Measurements from ENCODE around the gene DNAJC30.
"Not testable (repeated sequence)": the region's sequence is repeated elsewhere in the genome, so short reads cannot be mapped to it uniquely, and the experiment has no call there.

DNAJC30 gene

GRCh38 chr7:73683056-73683787 is at the start of gene DNAJC30, which contains the start of gene BUD23:
TSS of gene DNAJC30 (minus strand) at chr7:73683453. CDS start at chr7:73683423, 30 bp downstream.
TSS of gene BUD23 (plus strand) at chr7:73683597. CDS start at chr7:73683626, 29 bp downstream.
- DNase-seq: peak; percentile 92

GRCh38 chr7:73732397-73732796 is 49.1 kb upstream of the DNAJC30 start:
- DNase-seq: no peak

DNA sequence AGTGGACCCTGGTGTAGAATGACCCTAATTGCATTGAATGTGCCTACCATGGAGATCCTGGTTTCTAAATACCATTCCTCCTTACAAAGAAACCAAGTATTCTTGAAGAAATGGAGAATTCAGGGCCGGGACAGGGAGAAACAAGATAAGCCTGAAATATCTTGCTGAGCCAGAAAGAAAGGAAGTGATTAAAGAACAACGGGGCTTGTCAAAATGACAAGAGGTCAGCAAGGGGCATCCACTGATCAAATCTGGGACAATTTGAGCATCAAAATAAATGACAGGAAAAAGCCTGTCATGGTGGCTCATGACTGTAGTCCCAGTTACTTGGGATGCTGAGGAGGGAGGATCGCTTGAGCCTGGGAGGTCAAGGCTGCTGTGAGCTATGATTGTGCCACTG is 47.2 kb upstream of the DNAJC30 start:
- no peak for DNase-seq

DNA sequence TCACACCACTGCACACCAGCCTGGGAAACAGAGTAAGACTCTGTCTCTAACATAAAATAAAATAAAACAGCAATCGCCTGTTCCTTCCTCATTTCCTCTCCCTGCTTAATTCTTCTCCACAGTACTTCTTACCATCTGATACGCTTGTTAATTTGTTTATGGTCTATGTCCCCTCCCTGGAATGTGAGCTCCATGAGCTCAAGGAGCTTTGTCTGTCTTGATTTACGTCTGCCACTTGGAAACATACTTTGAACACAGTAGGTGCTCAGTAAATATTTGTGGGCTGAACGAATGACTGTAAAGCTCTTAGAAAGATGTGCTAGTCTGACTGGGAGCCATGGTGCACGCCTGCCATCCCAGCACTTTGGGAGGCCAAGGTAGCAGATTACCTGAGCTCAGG is 45.3 kb upstream of the DNAJC30 start:
- DNase-seq: no peak

- DNase-seq: no peak
These were observed 44.7 kb upstream of the DNAJC30 start for GRCh38 chr7:73727952-73728351.

DNA sequence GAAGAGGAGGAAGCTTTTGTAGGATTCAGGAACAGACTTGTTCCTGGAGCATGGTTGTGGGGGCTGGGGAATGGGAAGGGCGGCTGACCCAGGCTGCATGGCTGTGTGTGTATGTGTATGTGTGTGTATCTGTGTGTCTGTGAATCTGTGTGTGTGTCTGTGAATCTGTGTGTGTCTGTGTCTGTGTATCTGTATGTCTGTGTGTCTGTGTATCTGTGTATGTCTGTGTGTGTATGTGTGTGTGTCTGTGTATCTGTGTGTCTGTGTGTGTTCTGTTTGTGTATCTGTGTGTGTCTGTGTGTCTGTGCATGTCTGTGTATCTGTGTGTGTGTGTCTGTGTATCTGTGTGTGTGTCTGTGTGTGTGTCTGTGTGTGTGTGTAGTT is 42.8 kb upstream of the DNAJC30 start:
- DNase-seq: no peak

DNA sequence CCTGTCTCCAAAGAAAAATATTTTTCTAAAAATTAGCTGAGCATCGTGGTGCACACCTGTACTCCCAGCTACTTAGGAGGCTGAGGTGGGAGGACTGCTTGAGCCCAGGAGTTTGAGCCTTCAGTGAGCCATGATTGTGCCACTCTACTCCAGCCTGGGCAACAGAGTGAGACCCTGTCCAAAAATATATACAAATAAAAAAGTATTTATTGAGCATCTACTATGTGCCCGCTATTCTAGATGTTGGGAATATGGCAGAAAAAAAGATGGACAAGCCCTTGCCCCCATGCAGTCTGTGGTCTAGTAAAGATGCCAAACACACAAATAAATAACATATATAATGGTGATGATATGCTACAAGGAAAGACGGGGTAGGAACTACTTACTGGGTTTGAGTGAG is 40.6 kb upstream of the DNAJC30 start:
- DNase-seq: no peak

GRCh38 chr7:73722785-73723184 is 39.5 kb upstream of the DNAJC30 start:
- no peak for DNase-seq

- not testable (repeated sequence) for DNase-seq
These were observed 38.9 kb upstream of the DNAJC30 start for GRCh38 chr7:73722182-73722581.

GRCh38 chr7:73721377-73721817 is 38.1 kb upstream of the DNAJC30 start:
- DNase-seq: no peak

DNA sequence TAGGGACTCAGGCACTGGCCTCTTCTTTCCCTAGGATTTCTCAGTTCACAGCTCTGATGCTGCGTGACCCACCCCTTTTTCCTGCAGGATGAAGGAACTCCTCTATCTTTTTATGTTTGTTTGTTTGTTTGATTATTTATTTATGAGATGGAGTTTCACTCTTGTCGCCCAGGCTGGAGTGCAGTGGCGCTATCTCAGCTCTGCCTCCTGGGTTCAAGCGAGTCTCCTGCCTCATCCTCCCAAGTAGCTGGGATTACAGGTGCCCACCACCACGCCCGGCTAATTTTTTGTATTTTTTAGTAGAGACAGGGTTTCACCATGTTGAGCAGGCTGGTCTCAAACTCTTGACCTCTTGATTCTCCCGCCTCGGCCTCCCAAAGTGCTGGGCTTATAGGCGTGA is 37.2 kb upstream of the DNAJC30 start:
- not testable (repeated sequence) for DNase-seq

DNA sequence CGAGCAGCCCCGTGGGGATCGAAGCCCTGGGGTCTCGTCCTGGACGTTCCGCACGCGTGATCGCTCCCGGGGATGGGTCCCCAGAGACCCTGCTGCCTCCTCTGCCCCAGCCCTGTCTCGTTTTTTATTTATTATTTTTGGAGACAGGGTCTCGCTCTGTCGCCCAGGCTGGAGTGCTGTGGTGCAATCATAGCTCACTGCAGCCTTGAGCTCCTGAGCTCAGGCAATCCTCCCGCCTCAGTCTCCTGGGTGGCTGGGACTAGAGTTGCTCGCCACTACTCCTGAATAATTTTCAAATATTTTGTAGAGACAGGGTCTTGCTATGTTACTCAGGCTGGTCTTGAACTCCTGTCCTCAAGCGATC is 36.5 kb upstream of the DNAJC30 start:
- DNase-seq: no peak

DNA sequence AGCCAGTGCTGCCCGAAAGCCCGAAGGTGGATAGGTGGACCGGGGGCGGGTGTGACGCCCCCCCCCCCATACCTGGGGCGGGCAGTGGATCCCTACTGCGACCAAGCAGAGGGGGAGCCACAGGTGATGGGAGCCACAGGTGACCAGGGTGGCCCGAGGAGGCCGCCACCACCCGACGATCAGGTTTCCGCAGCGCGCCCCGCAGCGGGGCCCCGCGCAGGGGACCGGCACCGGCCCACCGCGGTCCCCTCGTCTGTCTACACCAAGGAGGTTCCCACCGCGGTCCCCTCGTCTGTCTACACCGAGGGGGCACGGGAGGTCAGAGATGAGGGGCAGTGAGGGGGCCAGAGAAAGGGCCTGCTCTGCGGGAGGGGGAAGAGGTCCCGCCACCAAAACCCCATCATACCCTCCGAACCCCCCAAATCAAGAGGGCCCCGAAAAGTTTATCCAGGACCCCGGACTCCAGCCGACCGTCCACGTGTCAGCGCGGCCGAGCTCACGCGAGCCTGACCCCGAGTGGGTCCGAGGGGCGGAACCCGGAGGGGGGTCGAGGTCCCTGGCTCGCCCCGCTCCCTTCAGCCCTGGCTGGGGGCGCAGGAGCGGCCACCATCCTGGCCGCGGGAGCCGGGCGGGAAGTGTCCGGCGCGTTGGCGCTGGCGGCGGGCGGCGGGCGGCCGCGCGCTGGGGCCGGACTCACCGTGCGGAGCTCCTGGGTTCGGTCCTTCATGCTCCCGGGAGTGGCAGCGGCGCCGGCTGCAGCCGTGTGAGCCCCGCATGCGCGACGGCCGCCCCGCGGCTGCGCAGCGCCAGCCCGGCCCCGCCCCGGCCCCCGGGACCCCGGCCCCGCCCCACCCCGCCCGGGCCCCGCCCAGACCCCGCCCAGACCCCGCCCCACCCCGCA is 35.9 kb upstream of the DNAJC30 start, which contains the start of gene STX1A:
TSS of gene STX1A (minus strand) at position 765 of the 901 bp plus-strand sequence. CDS start at position 727, 38 bp downstream.
- peak; percentile 49 for DNase-seq

DNA sequence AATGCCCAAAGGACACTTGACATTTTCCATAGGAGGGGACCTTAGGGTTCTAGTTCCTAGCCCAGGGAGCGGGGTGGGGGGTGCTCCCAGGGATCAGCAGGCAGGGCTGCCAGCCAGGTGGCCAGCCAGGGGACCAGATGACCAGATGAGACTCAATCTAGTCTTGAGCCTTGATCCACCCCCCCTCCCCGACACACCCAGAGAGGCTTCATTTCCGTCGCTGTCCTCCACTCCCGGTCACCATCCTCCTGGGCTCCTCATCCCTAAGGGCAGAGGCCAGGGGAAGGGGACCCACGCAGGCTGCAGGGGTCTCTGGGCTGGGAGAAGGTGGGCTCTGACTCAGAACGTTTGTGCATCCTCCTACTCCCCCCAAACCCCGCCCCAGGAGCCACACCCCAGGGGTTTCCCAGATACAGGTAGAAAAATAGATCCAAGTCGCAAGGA is 35.2 kb upstream of the DNAJC30 start:
- no peak for DNase-seq

GRCh38 chr7:73717991-73718405 is 34.7 kb upstream of the DNAJC30 start:
- peak; percentile 91 for DNase-seq

DNA sequence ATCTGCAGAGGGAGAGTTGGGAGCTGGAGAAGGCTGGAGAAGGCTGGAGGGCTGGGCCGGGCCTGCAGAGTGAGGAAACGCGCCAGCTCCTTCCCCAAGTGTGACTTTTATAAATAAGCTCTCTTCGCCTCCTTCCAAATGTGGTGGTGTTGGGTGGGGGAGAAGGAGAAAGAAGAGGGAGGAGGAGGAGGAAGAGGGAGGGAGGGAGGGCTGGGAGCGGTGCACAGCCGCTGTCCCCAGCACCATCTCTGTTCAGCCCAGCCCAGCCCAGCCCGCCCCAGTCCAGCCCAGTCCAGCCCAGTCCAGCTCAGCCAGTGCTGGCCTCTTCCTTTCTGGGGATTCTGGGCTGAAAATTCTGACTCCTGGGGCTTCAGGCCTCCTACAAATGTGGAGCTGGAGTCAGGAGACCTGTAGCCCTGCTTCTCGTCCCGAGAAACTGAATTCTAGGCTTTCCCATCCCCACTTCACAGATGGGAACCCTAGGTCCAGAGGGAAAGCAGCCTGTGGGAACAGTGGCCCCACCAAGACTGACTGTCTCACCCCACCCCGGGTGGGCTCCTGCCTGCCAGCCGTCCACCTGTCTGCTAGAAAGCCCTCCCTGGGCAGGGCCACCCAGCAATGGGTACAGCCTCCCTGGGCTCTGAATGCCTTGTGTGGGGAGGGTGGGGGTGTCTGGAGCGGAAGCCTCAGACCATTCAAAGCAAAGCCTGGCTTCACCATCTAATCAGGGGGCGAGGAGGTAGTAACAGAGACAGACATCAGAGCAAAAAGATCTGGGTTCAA is 34.0 kb upstream of the DNAJC30 start:
- no peak for DNase-seq

- DNase-seq: no peak
These were observed 33.2 kb upstream of the DNAJC30 start for GRCh38 chr7:73716318-73716890.

DNA sequence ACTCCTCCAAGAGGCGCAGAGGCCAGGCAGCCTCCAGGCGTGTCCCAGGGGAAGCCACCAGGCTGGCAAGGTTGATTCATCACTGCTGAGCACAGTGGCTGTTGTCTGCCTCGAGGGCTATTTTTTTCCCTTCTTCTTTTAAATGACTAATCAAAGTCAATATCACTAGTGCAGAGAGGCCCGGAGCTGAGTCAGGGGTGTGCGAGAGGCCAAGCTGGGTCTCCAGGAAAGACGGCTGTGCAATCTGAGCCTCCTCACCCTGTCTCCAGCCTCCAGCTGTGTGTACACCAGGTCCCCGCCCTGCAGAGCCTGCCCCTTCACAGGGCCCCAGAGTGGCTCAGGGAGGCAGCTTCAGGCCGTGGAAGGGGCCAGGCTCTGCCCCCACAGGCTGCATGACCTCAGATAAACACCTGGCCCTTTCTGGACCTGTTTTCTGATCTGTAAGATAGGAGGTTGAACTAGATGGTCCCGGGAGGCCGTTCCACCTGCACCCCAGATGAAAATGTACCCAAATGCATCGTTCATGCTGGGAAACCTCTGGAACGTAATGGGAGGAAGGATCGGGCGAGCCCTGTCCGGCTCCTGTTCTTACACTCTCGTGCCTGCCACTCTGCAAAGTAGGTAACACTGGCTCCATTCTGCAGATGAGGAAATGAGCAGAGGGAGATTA is 32.5 kb upstream of the DNAJC30 start:
- DNase-seq: no peak

- not testable (repeated sequence) for DNase-seq
These were observed 30.1 kb upstream of the DNAJC30 start for GRCh38 chr7:73713319-73713718.

- no peak for DNase-seq
These were observed 29.5 kb upstream of the DNAJC30 start for GRCh38 chr7:73712773-73713172.

- no peak for DNase-seq
These were observed 25.8 kb upstream of the DNAJC30 start for GRCh38 chr7:73708961-73709549.

All from GDM1 (cell line).